T-helper 1 cell treated with Interleukin-12 subunit alpha and Interleukin-12 subunit beta and Interleukin-4 antibody, amounts not matched to agents 30 ng/mL and 1 ng/mL, for 36 hours (primary cell): ENCODE results near the gene DCC. TPM values are rescaled to one million over a fixed set of nuclear protein-coding genes. Genes with fewer than 3 reads are reported as not detected.

Experiments
- intact Hi-C: fragments of 100-400 bp; cut with micrococcal nuclease; formaldehyde crosslinking; loops from one replicate; pipeline ENCODE4 v1.15.1; 2024
- total RNA-seq: library from RNA; stranded (reverse); gene quantifications from 2 replicates; pipeline ENCODE4 v1.2.3, GENCODE V29; 2022

The DCC gene
- total RNA-seq, 1 donor from 2014 or later = not detected

GRCh38 chr18:53152476-53152875, 812.5 kb downstream of the DCC start:
- intact Hi-C loops = no loop called here

DNA sequence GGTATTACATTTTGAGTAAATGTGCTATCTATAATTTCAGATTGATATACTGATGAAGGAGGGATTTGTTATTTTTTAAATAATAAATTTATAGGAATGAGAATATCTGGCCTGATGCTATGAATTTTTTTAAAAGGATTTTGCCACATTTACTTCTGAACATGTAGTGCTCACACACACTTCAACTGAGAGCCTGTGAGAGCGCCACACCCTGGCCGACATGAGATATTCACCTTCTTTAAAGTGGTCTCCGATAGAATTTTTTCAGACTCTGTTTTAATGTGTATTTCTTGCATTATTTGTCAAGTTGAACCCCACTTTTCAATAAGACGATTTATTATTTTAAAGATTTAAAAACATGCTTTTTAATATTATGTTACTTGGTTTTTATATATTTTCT, 813.3 kb downstream of the DCC start:
- intact Hi-C loops = no loop called here

- intact Hi-C loops = no loop called here
These were observed 813.8 kb downstream of the DCC start for GRCh38 chr18:53153800-53154199.

DNA sequence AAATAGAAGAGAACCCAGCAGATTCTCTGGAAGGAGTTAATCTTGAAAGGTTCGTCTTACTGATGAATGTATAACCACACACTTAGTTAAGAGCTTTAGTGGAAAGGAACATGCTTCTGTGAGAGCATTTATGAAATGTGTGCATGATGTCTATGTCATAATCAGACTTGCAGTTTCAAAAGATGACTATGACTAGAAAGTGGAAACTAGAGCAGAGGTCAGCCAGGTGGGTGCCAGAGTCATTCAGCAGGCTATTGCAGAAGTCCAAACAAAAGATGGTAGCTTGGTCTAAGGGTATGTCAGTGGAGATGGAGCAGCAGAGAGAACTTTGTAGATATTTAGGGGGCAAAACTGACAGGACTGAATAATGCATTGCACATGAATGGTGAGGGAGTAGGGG, 825.8 kb downstream of the DCC start:
- intact Hi-C loops = no loop called here

DNA sequence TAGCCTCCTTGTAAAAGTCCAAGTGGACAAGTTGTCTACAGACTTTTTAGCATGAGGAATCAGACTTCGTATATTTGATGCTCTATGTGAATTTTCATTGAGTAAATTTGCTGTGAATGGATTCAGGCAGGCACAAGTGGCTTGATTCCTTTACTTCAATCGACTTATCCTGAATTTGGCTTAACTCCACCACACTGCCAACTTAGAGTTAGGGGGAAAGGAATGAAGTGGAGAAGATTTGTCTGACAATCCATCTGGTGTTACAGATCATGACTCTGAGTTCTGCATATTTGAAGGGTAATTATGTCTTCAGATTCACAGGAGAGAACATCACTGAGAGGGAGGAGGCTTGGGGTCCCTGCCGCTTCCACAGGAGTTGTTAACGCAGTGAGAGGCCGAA, 829.3 kb downstream of the DCC start:
- intact Hi-C loops = no loop called here

DNA sequence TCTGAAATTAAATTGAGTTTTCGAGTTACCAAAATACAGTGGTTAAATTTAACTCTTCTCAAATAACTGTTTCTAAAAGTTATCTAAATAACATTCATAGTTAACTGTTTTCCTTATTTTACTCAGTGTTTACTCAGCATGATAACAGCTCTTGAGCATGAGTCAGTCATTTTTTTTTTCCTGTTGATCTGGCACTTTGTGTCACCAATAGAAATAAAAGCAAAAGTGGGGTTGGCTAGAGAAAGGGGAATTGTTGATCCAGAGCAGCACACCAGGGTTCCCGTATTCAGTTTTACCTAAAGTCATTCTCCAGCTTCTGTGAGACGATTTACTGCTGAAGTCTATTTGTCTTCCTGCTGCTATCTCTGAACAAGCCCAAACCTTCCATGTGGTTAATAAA, 851.6 kb downstream of the DCC start:
- intact Hi-C loops = no loop called here

DNA sequence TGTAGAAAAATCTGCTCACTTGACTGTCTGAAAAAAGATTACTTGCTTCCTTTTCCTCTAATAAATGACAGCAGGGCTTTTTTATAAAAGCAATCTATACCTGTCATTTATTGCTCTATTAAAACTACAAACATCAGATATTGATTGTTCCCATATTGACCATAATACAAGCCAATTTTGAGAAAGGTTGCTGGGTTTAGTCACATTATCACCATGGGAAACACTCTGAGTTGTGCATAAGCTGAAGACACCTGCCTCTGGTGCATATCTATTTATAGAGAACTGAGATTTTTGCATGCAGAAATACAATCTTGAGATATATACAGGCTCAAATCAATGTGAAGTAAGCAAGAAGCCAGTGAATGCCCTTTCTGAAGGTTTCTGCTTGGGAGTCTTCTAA, 853.9 kb downstream of the DCC start:
- intact Hi-C loops = no loop called here

- intact Hi-C loops = no loop called here
These were observed 879.9 kb downstream of the DCC start for GRCh38 chr18:53219853-53220252.

DNA sequence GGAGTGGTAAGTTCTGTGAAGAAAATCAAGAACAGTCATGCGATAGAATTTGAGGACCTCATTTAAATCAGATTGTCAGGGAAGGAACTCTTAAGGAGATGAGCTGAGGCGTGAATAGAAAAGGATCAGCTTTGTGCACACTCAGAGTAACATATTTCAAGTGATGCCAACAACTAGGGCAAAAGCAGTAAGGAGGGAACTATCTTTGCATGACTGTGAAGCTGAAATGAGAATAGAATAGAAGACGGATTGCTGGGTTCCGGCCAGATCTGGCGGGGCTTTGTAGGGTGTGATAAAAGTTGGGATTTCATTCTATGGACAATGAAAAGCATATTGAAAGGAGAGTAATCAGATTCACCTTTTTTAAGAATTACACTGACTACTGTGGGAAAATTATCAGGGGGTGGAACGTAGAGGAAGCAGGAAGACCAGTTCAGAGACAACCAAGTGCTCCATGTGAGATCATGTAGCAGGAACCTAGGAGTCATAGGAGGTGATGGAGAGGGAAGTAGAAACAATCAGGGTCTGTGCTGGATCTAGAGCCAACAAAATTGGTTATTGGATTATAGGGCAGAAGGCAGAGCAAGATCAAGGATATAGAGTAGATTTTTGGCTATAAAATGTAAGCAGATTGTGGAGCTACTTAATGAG, 884.3 kb downstream of the DCC start:
- intact Hi-C loops = no loop called here

DNA sequence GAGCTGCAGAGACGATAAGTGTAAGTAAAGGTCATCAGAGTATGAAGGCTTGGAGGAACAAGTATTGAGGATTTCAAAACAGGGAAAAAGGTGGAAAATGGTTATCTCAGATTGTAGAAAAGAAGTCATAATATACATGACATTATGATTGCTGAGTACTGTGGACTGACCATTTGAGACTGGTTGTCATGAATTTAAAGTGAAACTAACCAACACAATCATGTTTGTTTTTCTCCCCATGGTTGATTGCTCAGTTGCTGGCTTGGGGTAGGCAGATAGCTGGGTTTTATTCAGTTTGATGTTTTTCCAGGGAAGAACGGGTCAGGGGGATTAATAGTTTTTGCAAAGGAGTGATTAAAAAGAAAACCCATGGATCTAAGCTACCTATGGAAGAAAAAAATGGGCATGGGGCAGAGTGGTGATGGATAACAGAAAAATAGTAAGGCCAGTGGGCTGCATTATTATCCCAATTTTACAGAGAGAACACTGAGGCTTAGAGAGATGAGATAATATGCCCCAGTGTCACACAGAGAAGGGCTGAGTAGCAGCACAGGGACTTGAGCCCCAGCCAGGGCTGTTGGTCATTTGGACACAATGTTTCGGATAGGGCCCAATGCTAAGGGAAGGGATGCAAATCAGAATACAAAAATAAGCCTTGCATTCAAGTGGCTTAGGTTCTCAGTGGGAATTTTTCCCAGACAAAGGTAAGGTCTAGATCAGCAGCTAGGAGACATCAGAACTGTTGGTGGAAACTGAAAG, 885.7 kb downstream of the DCC start:
- intact Hi-C loops = no loop called here

DNA sequence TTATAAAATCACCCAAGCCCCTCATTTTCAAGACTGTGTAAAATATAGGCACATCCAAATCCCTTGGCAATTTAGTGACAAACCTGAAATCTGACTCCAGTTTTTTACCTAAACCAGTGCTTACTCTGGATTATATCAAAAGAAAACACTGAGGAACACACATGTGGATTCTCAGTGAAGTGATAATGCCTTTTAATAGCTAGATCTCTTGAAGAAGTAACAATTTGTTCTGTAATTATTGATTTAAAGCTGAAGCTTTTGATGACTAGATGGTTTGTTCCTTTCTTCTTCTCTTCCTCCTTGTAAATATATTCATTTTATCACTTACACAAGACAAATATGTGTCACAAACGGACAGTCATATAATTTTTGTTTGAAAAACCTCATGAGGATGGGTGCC, 894.6 kb downstream of the DCC start:
- intact Hi-C loops = no loop called here

GRCh38 chr18:53241161-53241560, 901.2 kb downstream of the DCC start:
- intact Hi-C loops = no loop called here

GRCh38 chr18:53253789-53254188, 913.8 kb downstream of the DCC start:
- intact Hi-C loops = no loop called here

DNA sequence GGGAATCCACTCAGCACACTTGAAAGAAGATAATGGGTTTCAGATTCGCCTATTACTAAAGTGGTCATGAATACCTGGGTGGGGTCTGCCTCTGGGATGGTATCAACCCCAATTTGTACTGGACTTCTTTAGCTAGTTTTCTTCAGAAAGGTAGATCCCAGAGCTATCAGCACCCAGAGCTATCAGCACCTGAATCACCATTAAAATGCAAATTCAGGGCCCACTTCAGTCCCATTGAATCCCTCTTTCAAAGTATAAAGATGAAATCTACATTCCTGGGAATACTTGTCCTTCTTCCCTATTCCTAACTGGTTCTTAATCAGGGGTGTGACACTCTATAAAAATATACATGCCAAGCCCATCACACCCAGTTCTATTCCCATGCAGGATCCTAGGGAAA, 914.3 kb downstream of the DCC start:
- intact Hi-C loops = no loop called here

DNA sequence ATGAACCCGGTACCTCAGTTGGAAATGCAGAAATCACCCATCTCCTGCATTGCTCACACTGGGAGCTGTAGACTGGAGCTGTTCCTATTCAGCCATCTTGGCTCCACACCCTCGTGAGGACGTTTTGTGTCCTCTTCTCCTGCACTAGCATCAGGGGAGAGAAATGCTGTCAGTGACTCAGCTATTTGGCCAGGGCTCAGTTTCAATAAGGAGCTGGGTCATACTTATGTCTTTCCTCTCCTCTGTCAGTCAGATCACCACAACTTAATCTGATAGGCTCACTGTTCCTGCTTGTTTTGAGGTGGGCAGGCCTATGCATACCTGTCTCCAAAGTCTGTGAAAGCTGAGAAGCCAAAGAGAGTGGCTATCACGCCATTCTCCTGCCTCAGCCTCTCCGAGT, 921.2 kb downstream of the DCC start:
- intact Hi-C loops = no loop called here

DNA sequence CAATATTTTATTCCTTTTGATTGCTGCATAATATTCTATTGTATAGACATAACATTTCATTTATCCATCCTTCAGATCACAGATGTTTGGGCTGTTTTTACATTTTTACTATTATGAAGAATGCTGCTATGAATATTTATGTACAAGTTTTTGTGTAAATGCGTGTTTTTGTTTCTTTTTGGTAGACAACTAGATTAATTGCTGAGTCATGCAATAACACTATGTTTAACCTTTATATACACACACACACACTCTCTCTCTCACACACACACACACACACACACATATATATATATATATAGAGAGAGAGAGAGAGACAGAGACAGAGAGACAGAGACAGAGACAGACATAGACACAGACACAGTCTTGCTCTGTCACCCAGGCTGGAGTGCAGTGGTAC, 926.9 kb downstream of the DCC start:
- intact Hi-C loops = no loop called here

- intact Hi-C loops = no loop called here
These were observed 928.5 kb downstream of the DCC start for GRCh38 chr18:53268455-53268854.

DNA sequence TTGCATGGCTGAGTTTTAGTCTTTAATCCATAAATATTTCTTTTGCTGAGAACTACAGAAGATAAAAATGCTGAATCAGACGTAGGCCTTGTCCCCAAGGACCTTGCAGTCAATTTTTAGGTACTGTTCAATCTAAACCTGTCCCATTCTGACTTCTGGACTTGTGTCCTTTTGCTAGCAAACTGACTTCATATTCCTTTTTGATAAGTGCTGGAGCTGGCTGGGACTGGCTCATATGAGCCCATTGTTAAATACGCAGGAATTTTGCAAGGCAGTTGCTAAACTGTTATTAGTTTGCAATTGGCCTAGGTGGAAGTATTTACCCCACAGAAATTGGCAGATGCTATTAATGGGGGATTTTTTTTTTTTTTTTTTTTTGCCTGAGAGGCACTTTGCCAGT, 941.4 kb downstream of the DCC start:
- intact Hi-C loops = no loop called here

GRCh38 chr18:53283708-53284107, 943.7 kb downstream of the DCC start:
- intact Hi-C loops = no loop called here

GRCh38 chr18:53305461-53305860, 965.5 kb downstream of the DCC start:
- intact Hi-C loops = no loop called here

DNA sequence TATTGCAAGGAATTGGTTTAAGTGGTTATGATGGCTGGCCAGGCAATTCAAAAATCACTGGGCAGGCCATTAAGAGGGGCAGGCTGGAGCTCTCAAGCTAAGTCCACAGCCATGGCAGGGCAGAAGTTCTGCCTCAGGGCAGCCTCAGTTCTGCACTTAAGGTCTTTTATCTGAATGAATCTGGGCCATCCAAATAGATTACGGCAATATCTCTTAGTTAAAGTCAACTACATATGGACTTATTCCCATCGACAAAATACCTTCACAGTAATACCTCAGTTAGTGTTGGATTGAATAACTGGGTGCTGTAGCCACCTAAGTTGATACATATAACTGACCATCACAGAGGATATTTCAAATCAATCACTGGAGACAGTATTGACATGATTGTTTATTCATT, 979.6 kb downstream of the DCC start:
- intact Hi-C loops = no loop called here

DNA sequence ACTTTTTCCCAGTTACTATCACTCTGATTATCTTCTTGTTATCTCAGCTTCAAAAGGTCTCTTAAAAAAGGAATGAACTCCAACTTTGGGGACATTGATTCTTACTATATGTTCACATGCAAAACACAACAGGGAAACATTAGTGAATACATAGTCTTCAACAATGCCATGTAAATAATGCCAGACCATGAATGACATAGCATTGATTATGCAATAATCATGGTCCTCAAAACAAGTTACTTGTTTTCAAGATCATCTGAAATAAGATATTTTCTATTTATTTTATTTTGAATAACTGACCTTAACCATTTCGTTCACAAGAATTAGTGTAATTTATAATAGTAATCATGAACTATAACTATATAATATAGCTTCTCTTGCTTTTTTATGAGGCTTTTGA, 982.2 kb downstream of the DCC start:
- intact Hi-C loops = no loop called here

DNA sequence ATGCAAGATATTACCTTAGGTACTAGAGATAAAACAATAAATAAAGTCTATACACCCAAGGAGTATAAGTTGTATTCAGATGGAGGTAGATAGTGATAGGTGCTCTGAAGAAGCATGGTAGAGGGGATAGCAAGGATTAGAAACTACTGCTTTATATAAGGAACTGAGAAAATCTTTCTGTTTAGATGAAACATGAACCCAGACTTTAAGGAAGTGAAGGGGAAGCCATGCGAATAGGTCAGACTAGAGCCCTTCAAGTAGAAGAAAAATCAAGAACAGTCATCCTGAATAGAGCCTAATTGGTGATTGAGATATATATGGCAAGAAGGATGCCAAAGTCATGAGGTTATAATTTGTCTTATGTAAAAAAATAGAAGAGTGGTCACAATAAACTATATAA, 984.4 kb downstream of the DCC start:
- intact Hi-C loops = no loop called here
